HG03139 (cell line): ENCODE measurements around the gene GLIPR1L1.

Experiments used
- ATAC-seq: cut with Tn5 transposase; IDR thresholded peaks from one replicate; pipeline ENCODE4 v1.9.1; 2021; ENCODE audit not compliant: unreplicated experiment

GLIPR1L1 gene

DNA sequence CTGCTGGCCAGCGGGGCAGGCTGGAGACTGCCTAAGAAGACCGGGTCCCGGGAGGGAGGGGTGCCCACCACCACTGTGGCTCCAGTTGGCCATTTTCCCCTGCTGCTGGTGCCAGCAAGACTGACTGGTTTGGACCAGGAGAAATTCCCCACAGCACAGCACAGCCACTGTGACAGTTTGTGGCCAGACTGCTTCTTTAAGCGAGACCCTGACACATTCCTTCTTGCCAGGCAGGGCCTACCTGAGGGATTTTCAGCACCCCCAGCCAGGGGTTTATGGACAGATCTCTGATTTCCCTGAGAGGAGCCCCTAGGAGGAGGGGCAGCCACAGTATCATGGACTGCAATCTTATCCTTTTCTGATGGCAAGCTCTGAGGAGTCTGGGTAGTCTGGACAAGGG, 15.5 kb downstream of the GLIPR1L1 start:
- ATAC-seq: no peak

- ATAC-seq: no peak
Observed at GRCh38 chr12:75350413-75350812, 15.9 kb downstream of the GLIPR1L1 start.

GRCh38 chr12:75354011-75354410, 19.5 kb downstream of the GLIPR1L1 start:
- ATAC-seq: no peak

GRCh38 chr12:75360920-75361319, 26.4 kb downstream of the GLIPR1L1 start:
- ATAC-seq: no peak

DNA sequence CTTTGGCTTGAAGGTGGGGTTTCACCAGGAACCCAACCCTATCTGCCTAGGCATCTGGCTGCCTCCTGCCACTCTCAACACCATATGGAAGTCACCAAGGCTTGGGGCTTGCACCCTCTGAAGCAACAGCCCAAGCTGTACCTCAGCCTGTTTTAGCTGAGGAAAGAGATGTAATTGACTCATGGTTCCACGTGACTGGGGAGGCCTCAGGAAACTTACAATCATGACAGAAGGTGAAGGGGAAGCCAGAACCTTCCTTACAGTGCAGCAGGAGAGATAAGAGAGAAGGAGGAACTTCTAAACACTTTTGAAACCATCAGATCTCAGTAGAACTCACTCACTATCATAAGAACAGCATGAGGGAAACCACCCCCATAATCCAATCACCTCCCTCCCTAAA, 26.9 kb downstream of the GLIPR1L1 start:
- no peak for ATAC-seq

GRCh38 chr12:75364919-75365318, 30.4 kb downstream of the GLIPR1L1 start:
- no peak for ATAC-seq

DNA sequence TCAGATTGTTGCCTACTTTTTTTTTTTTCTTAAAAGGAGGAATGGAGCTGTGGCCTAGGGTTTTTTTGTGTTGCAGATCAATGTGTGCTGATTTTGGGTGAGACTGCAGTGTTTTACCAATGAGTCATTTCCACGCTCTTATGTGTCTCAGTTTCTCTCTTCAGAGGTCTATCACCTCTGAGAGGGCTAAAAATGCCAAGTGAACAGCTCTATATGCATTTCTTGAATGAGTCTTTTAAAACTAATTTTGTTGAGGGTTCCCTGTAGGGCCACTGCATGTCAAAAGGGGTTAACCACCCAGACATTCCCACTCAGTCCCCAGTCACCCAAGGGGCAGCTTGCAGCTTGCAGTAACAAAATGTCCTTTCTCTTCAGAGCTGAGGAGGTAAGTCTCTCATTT, 32.2 kb downstream of the GLIPR1L1 start:
- no peak for ATAC-seq

DNA sequence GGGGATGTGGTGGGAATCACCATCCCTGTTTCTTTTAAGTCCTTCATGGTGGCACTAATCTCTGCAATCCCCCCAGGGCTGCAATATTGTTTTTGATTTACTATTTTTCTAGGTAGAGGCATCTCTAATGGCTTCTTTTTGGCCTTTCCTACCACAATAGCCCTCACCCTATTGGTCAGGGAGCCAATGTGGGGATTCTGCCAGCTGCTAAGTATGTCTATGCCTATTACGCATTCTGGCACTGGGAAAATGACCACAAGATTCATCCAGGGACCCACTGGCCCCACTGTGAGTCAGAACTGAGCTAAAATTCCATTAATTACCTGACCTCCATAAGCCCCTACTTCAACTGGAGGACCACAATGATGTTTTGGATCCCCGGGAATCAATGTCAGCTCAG, 40.5 kb downstream of the GLIPR1L1 start:
- ATAC-seq: no peak

GRCh38 chr12:75378354-75378753, 43.9 kb downstream of the GLIPR1L1 start:
- ATAC-seq: no peak

GRCh38 chr12:75389061-75389460, 54.6 kb downstream of the GLIPR1L1 start:
- ATAC-seq: no peak

DNA sequence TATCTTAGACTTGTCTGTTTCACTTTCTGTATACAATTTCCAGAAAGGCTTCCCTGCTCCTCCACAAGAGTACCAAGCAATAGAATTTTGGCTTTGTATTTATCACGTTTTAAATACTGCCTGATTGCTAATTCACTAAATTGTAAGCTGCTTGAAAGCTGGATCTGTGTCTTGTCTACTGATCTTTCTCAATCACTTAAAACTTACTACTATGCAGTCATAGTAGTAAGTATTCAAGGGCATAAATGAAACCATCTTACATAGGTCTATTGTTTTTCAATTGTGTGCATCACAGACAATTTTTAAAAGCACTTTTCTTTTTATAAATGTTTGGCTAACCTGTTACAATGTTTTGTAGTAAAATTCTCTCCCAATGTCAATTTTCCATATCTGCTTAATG, 55.2 kb downstream of the GLIPR1L1 start:
- no peak for ATAC-seq

GRCh38 chr12:75390156-75390898, 55.9 kb downstream of the GLIPR1L1 start:
- peak; percentile 8 for ATAC-seq

- ATAC-seq: peak; percentile 96
Observed at GRCh38 chr12:75390899-75391538, 56.5 kb downstream of the GLIPR1L1 start, which contains the start of gene GLIPR1L2. TSS of gene GLIPR1L2 (plus strand) at chr12:75391089. CDS start at chr12:75391117, 28 bp downstream.

DNA sequence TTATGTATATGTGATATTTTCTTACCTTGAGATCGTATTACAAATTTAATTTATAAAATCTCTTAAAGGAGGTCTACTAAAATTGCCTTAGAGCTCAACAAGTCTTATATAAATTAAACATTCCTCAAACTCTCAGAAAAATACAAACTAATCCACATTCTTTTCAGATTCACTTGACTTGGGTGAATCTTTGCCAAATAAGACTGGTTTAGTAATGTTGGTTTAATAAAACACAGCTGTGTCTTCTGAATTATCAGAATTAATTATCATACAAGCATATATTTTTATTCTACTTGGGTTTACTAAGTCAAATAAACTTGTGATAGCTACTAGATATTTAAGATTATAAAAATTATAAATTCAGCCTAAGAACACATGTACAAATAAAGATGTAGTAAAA, 69.8 kb downstream of the GLIPR1L1 start:
- ATAC-seq: no peak

DNA sequence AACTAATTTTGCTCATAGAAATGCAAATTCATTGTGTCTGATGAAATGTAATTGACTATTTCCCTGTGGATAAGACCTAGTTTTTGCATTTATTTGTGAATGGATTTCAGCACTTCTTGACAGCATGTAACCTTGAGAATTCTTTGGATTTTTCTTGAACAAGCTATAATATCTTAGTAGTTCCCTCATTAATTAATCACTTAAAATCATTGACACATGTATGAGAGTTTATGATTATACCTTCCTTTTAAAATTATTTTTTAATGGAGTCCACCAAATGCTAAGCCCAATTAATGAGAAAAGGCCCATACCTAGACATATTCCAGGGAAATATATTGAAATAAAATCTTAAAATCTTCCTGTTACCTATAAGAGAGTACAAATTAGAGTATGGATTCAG, 73.2 kb downstream of the GLIPR1L1 start:
- no peak for ATAC-seq

GRCh38 chr12:75409830-75410229, 75.4 kb downstream of the GLIPR1L1 start:
- ATAC-seq: no peak

GRCh38 chr12:75414671-75415070, 80.2 kb downstream of the GLIPR1L1 start:
- ATAC-seq: no peak

- no peak for ATAC-seq
Observed at GRCh38 chr12:75419841-75420240, 85.4 kb downstream of the GLIPR1L1 start.
